Right lobe of liver (tissue), 4 donors: Measurements from ENCODE around the gene TMEM247.

ENCODE experiments used
- CTCF ChIP-seq, 4 donors: fragments of 200-600 bp in 3 of 4; fragments of 450-650 bp in 1 of 4; IDR thresholded peaks; one replicate each; pipeline versions ENCODE4 v1.5.1 to v1.8.0; 2016 to 2022; ENCODE audit warnings: antibody characterized with exemption in 4 of 4, mild to moderate bottlenecking in 2 of 4
- POLR2A ChIP-seq: fragments of 450-650 bp; IDR thresholded peaks from one replicate; pipeline ENCODE4 v1.6.1; 2017; ENCODE audit warnings: antibody characterized with exemption, mild to moderate bottlenecking
- donor health status: DM: no; HTN: no; CAD: no.
- donor health status: DM: no; HTN: no; CAD: no.
- donor health status: DM: no; HTN: yes; CAD: no.

- TF ChIP-seq CTCF (IDR thresholded peaks at IDR 0.05) (no peak), POLR2A (no peak)
Observed at GRCh38 chr2:46495231-46496030, 16.1 kb downstream of the TMEM247 start.
